ENCODE results near the gene SEMA3G.

Gene SEMA3G

DNA sequence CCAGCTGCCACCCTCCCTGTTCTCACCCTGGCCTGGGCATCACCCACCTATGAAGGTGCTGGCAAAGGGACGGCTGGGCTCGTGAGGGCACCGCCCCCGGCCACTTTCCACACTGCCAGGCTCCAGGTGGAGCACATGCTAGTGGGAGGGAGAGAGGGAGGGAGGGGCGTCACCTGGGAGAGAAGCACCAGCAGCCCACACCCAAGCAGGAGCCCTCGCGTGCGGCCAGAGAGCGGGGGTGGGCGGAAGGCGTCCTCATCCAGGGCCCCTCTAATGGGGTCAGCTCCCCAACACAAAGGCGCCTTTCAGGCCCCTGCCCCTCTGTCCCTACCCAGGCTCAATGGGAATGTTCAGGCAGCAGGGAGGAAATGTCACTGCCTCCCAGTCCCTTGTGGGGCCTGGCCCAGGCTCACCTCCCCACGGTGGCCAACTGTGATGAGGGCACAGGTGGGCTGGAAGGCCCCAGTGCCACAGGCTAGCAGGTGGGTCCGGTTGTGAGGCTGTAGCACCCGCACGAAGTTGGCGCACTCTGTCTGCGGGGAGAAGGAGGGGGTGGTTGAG, 3.1 kb downstream of the SEMA3G start:
- no peak for DNase-seq (ENCODE audit: extremely low read depth, insufficient read length)
- H3K36me3 ChIP-seq (ENCODE audit: control insufficient read depth, insufficient read depth, low read length), result no peaks in the 10 kb centered on the region
- no peaks in the 10 kb centered on the region for H3K27me3 ChIP-seq (replicated peaks; ENCODE audit: control insufficient read depth, insufficient read depth, low read length)
- TF ChIP-seq, protein P1, sequence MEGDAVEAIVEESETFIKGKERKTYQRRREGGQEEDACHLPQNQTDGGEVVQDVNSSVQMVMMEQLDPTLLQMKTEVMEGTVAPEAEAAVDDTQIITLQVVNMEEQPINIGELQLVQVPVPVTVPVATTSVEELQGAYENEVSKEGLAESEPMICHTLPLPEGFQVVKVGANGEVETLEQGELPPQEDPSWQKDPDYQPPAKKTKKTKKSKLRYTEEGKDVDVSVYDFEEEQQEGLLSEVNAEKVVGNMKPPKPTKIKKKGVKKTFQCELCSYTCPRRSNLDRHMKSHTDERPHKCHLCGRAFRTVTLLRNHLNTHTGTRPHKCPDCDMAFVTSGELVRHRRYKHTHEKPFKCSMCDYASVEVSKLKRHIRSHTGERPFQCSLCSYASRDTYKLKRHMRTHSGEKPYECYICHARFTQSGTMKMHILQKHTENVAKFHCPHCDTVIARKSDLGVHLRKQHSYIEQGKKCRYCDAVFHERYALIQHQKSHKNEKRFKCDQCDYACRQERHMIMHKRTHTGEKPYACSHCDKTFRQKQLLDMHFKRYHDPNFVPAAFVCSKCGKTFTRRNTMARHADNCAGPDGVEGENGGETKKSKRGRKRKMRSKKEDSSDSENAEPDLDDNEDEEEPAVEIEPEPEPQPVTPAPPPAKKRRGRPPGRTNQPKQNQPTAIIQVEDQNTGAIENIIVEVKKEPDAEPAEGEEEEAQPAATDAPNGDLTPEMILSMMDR (IDR thresholded peaks at IDR 0.05; ENCODE audit: insufficient read depth, low read length, poor library complexity, severe bottlenecking), result no peak
- H3K4me3 ChIP-seq (replicated peaks; ENCODE audit: low read depth, low read length), result no peak overlapping the region

DNA sequence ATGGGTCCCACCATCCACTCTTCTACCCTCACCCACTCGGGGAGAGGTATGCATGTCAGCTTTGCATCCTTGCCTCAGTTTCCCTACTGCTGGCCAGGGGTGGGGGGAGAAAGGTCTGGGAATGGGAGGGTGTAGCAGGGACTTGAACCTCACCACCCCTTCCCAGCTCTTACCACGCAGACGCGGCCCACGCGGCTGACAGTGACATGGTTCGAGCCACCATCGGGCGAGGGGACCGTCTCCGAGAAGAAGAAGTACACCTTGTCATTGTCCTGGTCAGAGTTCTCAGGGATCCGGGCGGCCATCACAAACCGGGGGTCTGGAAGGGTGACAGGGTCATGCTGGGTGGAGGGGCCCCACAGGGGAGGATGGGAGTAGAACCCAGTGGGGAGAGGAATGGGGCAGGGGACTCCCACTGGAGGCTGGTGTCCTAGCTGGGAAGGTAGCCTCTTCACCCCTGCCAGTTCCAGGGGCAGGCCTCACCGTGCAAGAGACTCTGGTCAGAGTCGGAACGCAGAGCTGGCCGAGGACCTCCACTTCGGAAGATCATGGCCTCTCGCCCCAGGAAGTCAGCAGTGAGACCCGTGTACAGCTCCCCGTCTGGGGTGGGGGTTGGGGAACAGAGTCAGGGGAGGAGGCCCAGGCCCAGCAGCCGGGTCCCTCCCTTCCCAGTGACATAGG, 3.7 kb downstream of the SEMA3G start:
- Histone ChIP-seq H3K27me3 (replicated peaks; ENCODE audit: control insufficient read depth, insufficient read depth, low read length) (no peaks in the 10 kb centered on the region), H3K36me3 (ENCODE audit: control insufficient read depth, insufficient read depth, low read length) (no peaks in the 10 kb centered on the region), H3K4me3 (replicated peaks; ENCODE audit: low read depth, low read length) (no peak overlapping the region)
- TF ChIP-seq, protein P1 (IDR thresholded peaks at IDR 0.05; ENCODE audit: insufficient read depth, low read length, poor library complexity, severe bottlenecking), result no peak
- DNase-seq (ENCODE audit: extremely low read depth, insufficient read length), result no peak

DNA sequence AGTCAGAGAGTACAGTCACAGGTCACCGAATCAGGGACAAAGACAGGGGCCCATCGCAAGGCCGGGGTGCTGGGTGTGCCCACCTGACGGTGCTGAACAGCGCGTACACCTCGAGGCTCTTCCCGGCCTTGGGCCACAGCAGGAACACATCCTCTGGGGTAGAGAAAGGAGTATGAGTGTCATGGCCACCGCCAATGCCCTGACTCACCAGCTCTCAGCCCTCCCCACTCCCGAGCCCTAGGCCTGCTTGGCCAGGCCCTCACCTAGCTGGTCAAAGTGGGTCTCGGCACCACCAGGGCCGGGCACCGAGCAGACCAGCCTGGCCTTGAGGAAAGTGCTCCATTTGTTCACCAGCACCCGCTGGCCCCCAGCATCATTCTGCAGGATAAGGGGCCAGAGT, 4.2 kb downstream of the SEMA3G start:
- no peaks in the 10 kb centered on the region for H3K36me3 ChIP-seq (ENCODE audit: control insufficient read depth, insufficient read depth, low read length)
- no peak overlapping the region for H3K4me3 ChIP-seq (replicated peaks; ENCODE audit: low read depth, low read length)
- no peaks in the 10 kb centered on the region for H3K27me3 ChIP-seq (replicated peaks; ENCODE audit: control insufficient read depth, insufficient read depth, low read length)
- TF ChIP-seq, protein P1 (IDR thresholded peaks at IDR 0.05; ENCODE audit: insufficient read depth, low read length, poor library complexity, severe bottlenecking), result no peak
- no peak for DNase-seq (ENCODE audit: extremely low read depth, insufficient read length)

DNA sequence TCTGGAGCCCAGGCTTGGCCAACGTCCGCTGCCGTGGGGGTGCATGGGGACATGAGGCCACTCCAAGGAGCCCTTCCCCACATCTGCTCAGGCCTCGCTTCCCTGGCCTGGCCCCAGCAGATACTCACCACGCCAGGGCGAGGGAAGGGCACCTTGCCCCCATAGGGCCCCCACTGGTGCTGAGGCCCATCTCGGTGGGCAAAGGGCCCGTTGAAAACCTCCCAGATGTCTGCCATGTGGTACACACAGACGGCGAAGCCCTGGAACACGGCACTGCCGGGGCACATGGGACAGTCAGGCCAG, 4.7 kb downstream of the SEMA3G start:
- DNase-seq (ENCODE audit: extremely low read depth, insufficient read length), result no peak
- Histone ChIP-seq H3K36me3 (ENCODE audit: control insufficient read depth, insufficient read depth, low read length) (no peaks in the 10 kb centered on the region), H3K4me3 (replicated peaks; ENCODE audit: low read depth, low read length) (no peak overlapping the region), H3K27me3 (replicated peaks; ENCODE audit: control insufficient read depth, insufficient read depth, low read length) (no peaks in the 10 kb centered on the region)
- TF ChIP-seq, protein P1 (IDR thresholded peaks at IDR 0.05; ENCODE audit: insufficient read depth, low read length, poor library complexity, severe bottlenecking), result no peak

DNA sequence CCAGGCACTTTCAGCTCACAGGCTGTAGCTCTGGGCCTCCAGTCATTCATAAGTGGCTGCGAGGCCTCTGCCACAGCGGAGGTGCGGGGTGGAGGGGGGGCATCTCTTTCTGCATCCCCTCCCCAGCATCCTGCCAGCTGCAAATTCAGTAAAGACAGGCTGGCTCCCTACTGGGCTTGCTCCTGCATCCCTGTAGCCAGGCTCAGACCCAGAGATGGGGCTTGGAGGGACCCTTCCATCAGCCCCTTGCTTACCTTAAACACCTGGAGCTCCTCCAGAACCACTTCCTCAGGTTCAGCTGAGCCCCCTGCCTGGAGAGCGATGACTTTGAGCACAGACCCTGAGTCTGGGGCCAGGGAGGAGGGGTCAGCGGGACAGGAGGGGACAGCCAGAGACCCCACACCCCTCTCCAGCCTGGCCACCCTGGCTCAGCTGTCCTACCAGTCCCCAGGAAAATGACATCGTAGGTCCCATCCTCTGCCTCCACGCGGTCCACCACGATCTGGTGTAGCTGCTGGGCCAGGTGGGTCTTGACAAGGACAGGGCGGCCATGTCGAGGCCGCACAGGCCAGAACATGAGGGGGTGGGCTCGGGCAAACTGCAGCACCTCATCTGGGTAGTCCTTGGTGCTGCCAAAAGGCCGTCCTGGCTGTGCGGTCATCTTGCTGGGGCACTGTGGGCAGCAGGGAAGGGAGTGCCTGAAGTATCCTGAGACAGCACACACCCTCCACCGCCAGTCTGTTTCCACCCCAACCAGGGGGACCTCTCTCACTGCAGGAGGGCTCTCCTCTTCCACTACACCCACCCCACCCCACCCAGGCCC, 5.3 kb downstream of the SEMA3G start:
- TF ChIP-seq, protein P1 (IDR thresholded peaks at IDR 0.05; ENCODE audit: insufficient read depth, low read length, poor library complexity, severe bottlenecking), result no peak
- Histone ChIP-seq H3K4me3 (replicated peaks; ENCODE audit: low read depth, low read length) (no peak overlapping the region), H3K36me3 (ENCODE audit: control insufficient read depth, insufficient read depth, low read length) (no peaks in the 10 kb centered on the region), H3K27me3 (replicated peaks; ENCODE audit: control insufficient read depth, insufficient read depth, low read length) (no peaks in the 10 kb centered on the region)
- no peak for DNase-seq (ENCODE audit: extremely low read depth, insufficient read length)

Data from GM06990 (cell line).